HepG2 (cell line): ENCODE data around the gene RUSC1. TPM values are rescaled to one million over a fixed set of nuclear protein-coding genes. Genes with fewer than 3 reads are reported as not detected.

ENCODE experiments used
- KIAA2018 ChIP-seq: sonication (generic); formaldehyde crosslinking; IDR thresholded peaks from 2 replicates; pipeline ENCODE4 v1.5.0; 2020; ENCODE audit warnings: mild to moderate bottlenecking, missing genetic modification reagents, borderline replicate concordance
- MATR3 ChIP-seq: sonication (generic); formaldehyde crosslinking; IDR thresholded peaks from 2 replicates; pipeline ENCODE4 v1.4.0; 2020; ENCODE audit warnings: missing genetic modification reagents
- MNT ChIP-seq: fragments of 450-650 bp; IDR thresholded peaks from 2 replicates; pipeline ENCODE4 v1.6.1; 2016
- PAWR ChIP-seq: sonication (generic); formaldehyde crosslinking; IDR thresholded peaks from 2 replicates; pipeline ENCODE4 v1.4.0; 2020; ENCODE audit warnings: missing genetic modification reagents, mild to moderate bottlenecking, borderline replicate concordance
- POGZ ChIP-seq: sonication (generic); formaldehyde crosslinking; IDR thresholded peaks from 2 replicates; pipeline ENCODE4 v1.4.0; 2020; ENCODE audit warnings: mild to moderate bottlenecking, missing genetic modification reagents
- PRMT3 ChIP-seq: sonication (generic); formaldehyde crosslinking; IDR thresholded peaks from 2 replicates; pipeline ENCODE4 v1.8.1; 2022; ENCODE audit warnings: low read depth, mild to moderate bottlenecking, moderate library complexity, missing genetic modification reagents, borderline replicate concordance
- TEAD2 ChIP-seq: sonication (generic); formaldehyde crosslinking; IDR thresholded peaks from 2 replicates; pipeline ENCODE4 v1.9.0; 2021; ENCODE audit warnings: missing genetic modification reagents
- ZC3H4 ChIP-seq: sonication (generic); formaldehyde crosslinking; IDR thresholded peaks from 2 replicates; pipeline ENCODE4 v1.4.0; 2020; ENCODE audit warnings: missing genetic modification reagents, borderline replicate concordance
- ZFP36 ChIP-seq: fragments of 150-350 bp; IDR thresholded peaks from 2 replicates; pipeline ENCODE4 v1.6.1; 2018; ENCODE audit warnings: borderline replicate concordance, low read length, low read depth; ENCODE audit not compliant: partially characterized antibody
- ZNF580 ChIP-seq: IDR thresholded peaks from 2 replicates; pipeline ENCODE4 v1.6.1; 2016; ENCODE audit warnings: low read depth, borderline replicate concordance
- ZNF609 ChIP-seq: sonication (generic); formaldehyde crosslinking; IDR thresholded peaks from 2 replicates; pipeline ENCODE4 v1.4.0; 2020; ENCODE audit warnings: mild to moderate bottlenecking, missing genetic modification reagents, borderline replicate concordance
- ZNF674 ChIP-seq: sonication (generic); formaldehyde crosslinking; IDR thresholded peaks from 2 replicates; pipeline ENCODE4 v1.5.0; 2020; ENCODE audit warnings: low read depth, mild to moderate bottlenecking, missing genetic modification reagents
- ZNF703 ChIP-seq: sonication (generic); formaldehyde crosslinking; IDR thresholded peaks from 2 replicates; pipeline ENCODE4 v1.5.1; 2020; ENCODE audit warnings: missing genetic modification reagents, mild to moderate bottlenecking, moderate library complexity, borderline replicate concordance
- polyA plus RNA-seq, 8 experiments: library from polyadenylated mRNA; depleted of rRNA in 3 of 8; stranded (reverse) in 7 of 8; unstranded in 1 of 8; fragments of >200 nt; fragmentation: Illumina TruSeq in 4 of 8; extraction: Trizol in 4 of 8; gene quantifications; 2 replicates each; pipeline versions ENCODE4 v1.2.1 to v1.2.3, GENCODE V29; 2011 to 2016; ENCODE audit warnings: low read depth in 4 of 8, missing spikeins in 1 of 8, mixed read lengths in 1 of 8; ENCODE audit not compliant: insufficient read depth in 1 of 8
- total RNA-seq, 5 experiments: library from RNA; depleted of rRNA; stranded (reverse); fragments of >200 nt; fragmentation: Illumina TruSeq; extraction: Trizol; gene quantifications; 2 replicates each; pipeline ENCODE4 v1.2.3, GENCODE V29; 2016; ENCODE audit warnings: low read depth in 1 of 5

Gene RUSC1
- total and polyA plus RNA-seq, 2 of the 13 experiments (the other 11 are each of a cell fraction or from before 2014, with no cell fraction given), result 18.7 to 20.4 TPM

GRCh38 chr1:155324717-155325602 lies 4.3 kb downstream of the RUSC1 start (continued):
- TF ChIP-seq ZC3H4 (CRISPR knock-in tag) (no peak), ZNF674 (no peak), ZNF580 (no peak), ZNF703 (CRISPR knock-in tag) (no peak; the same call in 1 of the 2 replicates), PRMT3 (CRISPR knock-in tag) (no peak), KIAA2018 (no peak), POGZ (CRISPR knock-in tag) (no peak), MNT (no peak), MATR3 (CRISPR knock-in tag) (no peak), ZNF609 (CRISPR knock-in tag) (no peak), PAWR (CRISPR knock-in tag) (no peak), ZFP36 (no peak), TEAD2 (no peak)
